Brain microvascular endothelial cell (primary cell): ENCODE results near the gene PATE1.

Source experiments
- DNase-seq: peaks from one replicate; pipeline ENCODE4 v3.0.0-alpha.2; 2020
- H3K27ac ChIP-seq: fragments of 250-450 bp; sonication (Bioruptor Pico); 2 replicates; pipeline ENCODE4 v1.5.1; 2020; ENCODE audit warnings: mild to moderate bottlenecking, moderate library complexity
- H3K27me3 ChIP-seq: fragments of 250-450 bp; sonication (Bioruptor Pico); replicated peaks from 2 replicates; pipeline ENCODE4 v1.5.1; 2020; ENCODE audit warnings: mild to moderate bottlenecking
- H3K36me3 ChIP-seq: fragments of 250-450 bp; sonication (Bioruptor Pico); replicated peaks from 2 replicates; pipeline ENCODE4 v1.5.1; 2020; ENCODE audit warnings: mild to moderate bottlenecking
- H3K4me3 ChIP-seq: 2 replicates; pipeline ENCODE4 v1.5.1; 2011; ENCODE audit warnings: low read depth, mild to moderate bottlenecking, control low read depth, low read length, moderate library complexity
- CTCF ChIP-seq: IDR thresholded peaks from 2 replicates; pipeline ENCODE4 v1.5.1; 2011; ENCODE audit warnings: low read depth, mild to moderate bottlenecking, moderate library complexity, low read length, control low read depth, inconsistent platforms; ENCODE audit errors: missing control alignments
- in situ Hi-C: cut with HindIII; loops from 2 replicates; pipeline ENCODE4 v1.10.0; 2017; ENCODE audit warnings: low sequenced_read_pairs, low pct_ligation_motif_present

PATE1 gene

DNA sequence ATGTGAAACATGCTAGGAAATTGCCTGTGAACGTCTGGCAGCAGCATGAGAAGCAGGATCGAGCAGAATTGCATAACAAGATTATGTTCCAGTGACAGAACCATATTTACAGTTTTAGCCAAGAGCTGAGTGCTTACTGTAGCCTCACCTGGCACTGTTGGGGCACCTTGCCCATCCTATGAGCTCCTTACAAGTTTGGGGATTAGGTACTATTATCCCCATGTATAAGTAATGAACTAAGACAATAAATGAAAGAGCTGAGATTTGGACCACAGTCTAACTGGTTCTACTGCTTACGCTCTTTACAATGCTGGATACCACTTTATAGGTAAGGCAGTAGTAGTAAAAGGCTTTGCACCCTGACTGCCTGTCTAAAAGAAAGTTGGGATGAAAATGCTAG lies 17.1 kb upstream of the PATE1 start:
- Histone ChIP-seq H3K4me3 (no peak overlapping the region), H3K27me3 (no peaks in the 10 kb centered on the region), H3K27ac (no peak overlapping the region), H3K36me3 (no peaks in the 10 kb centered on the region)
- no peak for TF ChIP-seq CTCF
- DNase-seq, result no peak
- in situ Hi-C loops, result no loop called here

GRCh38 chr11:125740617-125741016 lies 5.5 kb upstream of the PATE1 start:
- in situ Hi-C loops, result no loop called here
- no peak for TF ChIP-seq CTCF
- H3K27ac ChIP-seq, result no peak overlapping the region
- DNase-seq, result no peak
- H3K4me3 ChIP-seq, result no peak overlapping the region
- no peaks in the 10 kb centered on the region for H3K27me3 ChIP-seq
- H3K36me3 ChIP-seq, result no peaks in the 10 kb centered on the region

DNA sequence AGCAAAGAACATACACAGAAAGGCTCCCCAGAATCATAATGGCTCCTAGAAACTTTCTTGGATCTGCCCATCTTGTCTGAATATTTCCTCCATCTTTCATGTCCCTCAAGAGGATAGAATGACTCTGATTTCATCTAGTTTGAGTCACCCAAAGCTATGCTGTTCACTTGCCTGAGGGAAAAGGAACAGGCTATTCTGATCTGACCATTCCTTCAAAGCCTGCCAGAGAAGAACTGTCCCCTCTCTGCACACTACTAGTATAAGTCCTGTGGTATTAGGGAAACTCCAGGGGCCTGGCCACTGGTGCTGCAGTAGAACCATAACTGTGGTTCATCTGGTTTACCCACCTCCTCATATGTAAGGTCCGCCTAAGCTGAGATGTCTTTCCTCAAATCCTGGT lies 2.4 kb upstream of the PATE1 start:
- H3K36me3 ChIP-seq, result no peaks in the 10 kb centered on the region
- H3K27ac ChIP-seq, result no peak overlapping the region
- no peak overlapping the region for H3K4me3 ChIP-seq
- H3K27me3 ChIP-seq, result no peaks in the 10 kb centered on the region
- TF ChIP-seq CTCF, result no peak
- DNase-seq, result no peak
- in situ Hi-C loops, result no loop called here

GRCh38 chr11:125750629-125751028 lies 4.5 kb downstream of the PATE1 start:
- in situ Hi-C loops, result no loop called here
- TF ChIP-seq CTCF, result no peak
- no peak for DNase-seq
- no peaks in the 10 kb centered on the region for H3K36me3 ChIP-seq
- H3K27me3 ChIP-seq, result no peaks in the 10 kb centered on the region
- H3K27ac ChIP-seq, result no peak overlapping the region
- H3K4me3 ChIP-seq, result no peak overlapping the region

GRCh38 chr11:125756050-125756449 lies 10.0 kb downstream of the PATE1 start:
- DNase-seq, result no peak
- no peaks in the 10 kb centered on the region for H3K36me3 ChIP-seq
- H3K27ac ChIP-seq, result no peak overlapping the region
- in situ Hi-C loops, result no loop called here
- no peak for TF ChIP-seq CTCF
- H3K27me3 ChIP-seq, result no peaks in the 10 kb centered on the region
- no peak overlapping the region for H3K4me3 ChIP-seq

GRCh38 chr11:125762445-125762844 lies 16.4 kb downstream of the PATE1 start:
- DNase-seq, result no peak
- H3K4me3 ChIP-seq, result no peak overlapping the region
- in situ Hi-C loops, result no loop called here
- no peak for TF ChIP-seq CTCF
- no peaks in the 10 kb centered on the region for H3K27me3 ChIP-seq
- H3K36me3 ChIP-seq, result no peaks in the 10 kb centered on the region
- no peak overlapping the region for H3K27ac ChIP-seq
